LNCaP clone FGC (cell line): ENCODE measurements around the gene KIAA2012.
A peak's percentile ranks its signal among the peaks of the same experiment; 100 is the strongest.

Experiments used
- DNase-seq: peaks from one replicate; pipeline ENCODE4 v3.0.0-alpha.2; 2011; ENCODE audit warnings: low read depth
- H3K4me3 ChIP-seq: 2 replicates; pipeline ENCODE4 v1.5.1; 2011; ENCODE audit warnings: mild to moderate bottlenecking, low read depth, low read length, control low read depth
- CTCF ChIP-seq: IDR thresholded peaks from 2 replicates; pipeline ENCODE4 v1.5.1; 2012; ENCODE audit warnings: mild to moderate bottlenecking; ENCODE audit not compliant: control insufficient read depth, insufficient read depth; ENCODE audit errors: extremely low read depth

The KIAA2012 gene

GRCh38 chr2:202152104-202152715 is 79.2 kb downstream of the KIAA2012 start:
- no peak for TF ChIP-seq CTCF
- DNase-seq = no peak
- H3K4me3 ChIP-seq = no peak overlapping the region

GRCh38 chr2:202154613-202155012 is 81.6 kb downstream of the KIAA2012 start:
- no peak for TF ChIP-seq CTCF
- H3K4me3 ChIP-seq = no peak overlapping the region
- no peak for DNase-seq

- no peak for DNase-seq
- no peak overlapping the region for H3K4me3 ChIP-seq
- TF ChIP-seq CTCF = no peak
Observed at GRCh38 chr2:202157211-202157990, 84.3 kb downstream of the KIAA2012 start.

GRCh38 chr2:202158796-202159195 is 85.7 kb downstream of the KIAA2012 start:
- H3K4me3 ChIP-seq = no peak overlapping the region
- TF ChIP-seq CTCF = peak; percentile 59
- DNase-seq = peak; percentile 10

- no peak for TF ChIP-seq CTCF
- H3K4me3 ChIP-seq = no peak overlapping the region
- DNase-seq = no peak
Observed at GRCh38 chr2:202161151-202161835, 88.2 kb downstream of the KIAA2012 start.

GRCh38 chr2:202164411-202164810 is 91.4 kb downstream of the KIAA2012 start:
- DNase-seq = no peak
- no peak for TF ChIP-seq CTCF
- H3K4me3 ChIP-seq = no peak overlapping the region
